Measurements from ENCODE around the gene OXCT2. TPM values are rescaled to one million over a fixed set of nuclear protein-coding genes. Genes with fewer than 3 reads are reported as not detected.
A peak's percentile ranks its signal among the peaks of the same experiment; 100 is the strongest.
"Not testable (repeated sequence)": the region's sequence is repeated elsewhere in the genome, so short reads cannot be mapped to it uniquely, and the experiment has no call there.

Gene OXCT2
- total and polyA plus RNA-seq, 7 donors, result 0.03 to 0.48 (median 0.23) TPM; not detected in 2

DNA sequence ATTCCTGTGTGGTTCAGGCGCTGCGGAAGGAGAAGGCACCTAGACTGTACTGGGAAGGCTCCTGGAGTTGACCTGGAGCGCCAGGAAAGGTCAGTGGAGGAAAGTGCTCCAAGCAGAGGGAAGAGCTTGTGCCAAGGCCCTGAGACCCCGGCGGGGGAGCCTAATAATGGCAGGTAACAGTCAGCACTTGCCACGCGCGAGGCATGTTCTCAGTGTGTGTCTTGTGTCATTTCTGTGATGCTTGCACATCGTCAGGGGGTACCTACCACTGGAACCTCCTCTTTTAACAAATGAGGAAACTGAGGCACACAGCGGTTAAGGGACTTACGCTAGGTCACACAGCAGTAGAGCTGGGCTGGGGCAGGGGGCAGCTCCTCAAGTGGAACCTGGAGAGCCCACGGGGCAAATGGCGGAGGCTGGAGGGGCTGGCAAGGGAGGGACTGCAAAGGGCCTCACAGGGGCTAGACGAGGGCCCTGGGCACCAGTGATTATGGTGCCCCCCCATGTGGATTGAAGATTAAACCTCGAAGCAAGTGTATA lies 18.5 kb upstream of the OXCT2 start:
- Histone ChIP-seq H3K27ac (no peak overlapping the region), H3K4me3 (peak overlapping the region; percentile 56), H3K36me3 (ENCODE audit: insufficient read depth in 1 of 2, low read depth in 1 of 2) (no peaks in the 10 kb centered on the region), H3K4me1 (no peaks in the 10 kb centered on the region), H3K9me3 (no peaks in the 10 kb centered on the region), H3K27me3 (ENCODE audit: insufficient read depth in 3 of 3, low read length in 2 of 3) (peaks cover 0 to 29% (median 2%) of the 10 kb centered on the region in 3 donors)
- TF ChIP-seq, protein P1, sequence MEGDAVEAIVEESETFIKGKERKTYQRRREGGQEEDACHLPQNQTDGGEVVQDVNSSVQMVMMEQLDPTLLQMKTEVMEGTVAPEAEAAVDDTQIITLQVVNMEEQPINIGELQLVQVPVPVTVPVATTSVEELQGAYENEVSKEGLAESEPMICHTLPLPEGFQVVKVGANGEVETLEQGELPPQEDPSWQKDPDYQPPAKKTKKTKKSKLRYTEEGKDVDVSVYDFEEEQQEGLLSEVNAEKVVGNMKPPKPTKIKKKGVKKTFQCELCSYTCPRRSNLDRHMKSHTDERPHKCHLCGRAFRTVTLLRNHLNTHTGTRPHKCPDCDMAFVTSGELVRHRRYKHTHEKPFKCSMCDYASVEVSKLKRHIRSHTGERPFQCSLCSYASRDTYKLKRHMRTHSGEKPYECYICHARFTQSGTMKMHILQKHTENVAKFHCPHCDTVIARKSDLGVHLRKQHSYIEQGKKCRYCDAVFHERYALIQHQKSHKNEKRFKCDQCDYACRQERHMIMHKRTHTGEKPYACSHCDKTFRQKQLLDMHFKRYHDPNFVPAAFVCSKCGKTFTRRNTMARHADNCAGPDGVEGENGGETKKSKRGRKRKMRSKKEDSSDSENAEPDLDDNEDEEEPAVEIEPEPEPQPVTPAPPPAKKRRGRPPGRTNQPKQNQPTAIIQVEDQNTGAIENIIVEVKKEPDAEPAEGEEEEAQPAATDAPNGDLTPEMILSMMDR (IDR thresholded peaks at IDR 0.05), result no peak
- intact Hi-C loops (cut with DNase I), result no loop called here
- WGBS, 3 donors, result 52 to 62% (median 61%) methylated on average over 15 of the region's 15 CpGs
- ATAC-seq (no peak), DNase-seq (no peak)

DNA sequence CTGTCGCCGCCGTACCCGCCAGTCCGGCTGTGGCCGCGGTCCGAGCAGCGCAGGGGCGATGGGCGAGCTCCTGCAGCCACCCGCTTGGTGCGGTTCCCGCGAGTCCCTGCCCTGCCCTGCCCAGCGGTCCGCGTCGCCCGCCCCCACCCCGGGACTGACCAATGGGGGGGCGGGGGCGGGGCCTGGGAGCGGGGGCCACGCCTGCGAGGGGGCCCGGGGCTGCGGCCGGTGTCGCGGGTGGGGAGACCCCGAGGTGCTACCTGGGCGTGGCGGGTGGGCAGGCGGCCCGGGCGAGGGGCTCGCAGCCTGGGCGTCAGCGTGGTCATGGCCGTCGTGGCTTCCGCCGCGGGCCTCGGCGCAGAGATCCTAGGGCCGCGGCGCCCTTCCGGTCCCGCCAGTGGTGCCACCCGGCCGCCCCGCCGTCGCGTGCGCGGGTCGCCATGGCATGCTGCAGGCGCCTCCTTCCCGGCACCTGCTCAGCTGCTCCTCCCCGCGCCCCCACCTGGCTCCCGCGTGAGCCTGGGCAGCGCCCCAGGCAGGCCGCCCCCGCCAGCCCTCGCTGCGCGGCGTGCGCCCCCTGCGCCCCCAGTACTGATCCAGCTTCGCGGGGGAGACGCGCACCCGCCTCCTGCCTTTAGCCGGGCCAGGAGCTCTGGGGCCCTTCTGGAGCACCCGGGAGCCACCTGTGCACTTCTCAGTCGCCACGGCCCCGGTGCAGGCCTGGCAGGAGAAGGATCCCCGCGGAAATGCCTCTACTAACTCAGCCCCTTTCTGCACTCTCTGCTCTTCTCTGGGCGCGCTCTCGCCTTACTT lies 17.8 kb upstream of the OXCT2 start, which contains the start of gene BMP8B:
TSS of gene BMP8B (minus strand) at position 108 of the 813 bp plus-strand sequence. CDS start 380 bp downstream, outside the sequence.
- DNase-seq (peak; percentile 55 to 74), ATAC-seq (peak; percentile 72 to 87 (median 80))
- Histone ChIP-seq H3K27ac (no peak within 1 kb of the TSS), H3K4me3 (peak within 1 kb of the TSS; percentile 56), H3K27me3 (ENCODE audit: insufficient read depth in 3 of 3, low read length in 2 of 3) (peaks cover 0 to 29% (median 2%) of the 10 kb centered on the region in 3 donors), H3K9me3 (no peaks in the 10 kb centered on the region), H3K36me3 (ENCODE audit: insufficient read depth in 1 of 2, low read depth in 1 of 2) (no peaks in the 10 kb centered on the region), H3K4me1 (no peaks in the 10 kb centered on the region)
- WGBS, 3 donors, result 1 to 2% (median 2%) methylated on average over 45 to 91 of the region's 91 CpGs
- TF ChIP-seq, protein P1 (IDR thresholded peaks at IDR 0.05), result no peak
- intact Hi-C loops (cut with DNase I), result no loop called here

DNA sequence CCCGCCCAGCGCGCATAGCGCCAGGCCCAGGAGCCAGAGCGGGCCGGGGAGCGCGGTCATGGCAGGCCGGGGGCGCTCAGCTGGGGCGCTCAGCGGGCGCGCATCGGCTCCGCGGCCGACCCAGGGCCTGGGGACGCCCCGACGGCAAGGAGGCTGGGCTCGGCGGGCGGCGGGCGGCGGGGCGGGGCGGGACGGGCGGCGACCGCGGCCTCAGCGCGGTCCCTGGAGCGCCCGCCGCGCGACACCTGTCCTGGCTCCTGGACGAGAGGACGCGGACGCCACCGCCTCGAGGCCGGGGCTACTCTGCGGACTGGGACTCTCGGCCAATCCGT lies 17.2 kb upstream of the OXCT2 start:
- peak in 1 of 4 donors; percentile 21 for ATAC-seq

DNA sequence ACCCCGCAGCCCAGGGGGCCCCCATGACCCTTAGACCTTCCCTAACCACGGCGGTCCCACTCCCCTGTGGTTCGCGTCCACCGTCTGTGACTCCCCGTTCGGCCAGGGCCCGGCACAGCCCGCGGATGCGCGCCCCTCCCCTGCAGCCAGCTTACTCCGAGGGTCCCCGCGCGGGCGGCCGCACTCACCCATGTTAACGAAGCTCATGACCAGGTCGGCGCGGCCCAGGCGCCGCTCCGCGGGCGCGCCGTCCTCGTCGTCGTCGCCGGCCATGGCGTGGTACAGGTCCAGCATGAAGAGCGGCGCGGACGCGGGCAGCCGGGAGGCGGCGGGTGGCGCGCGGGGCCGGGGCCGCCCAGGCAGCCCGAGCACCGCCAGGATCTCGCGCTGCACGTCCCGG lies 16.8 kb upstream of the OXCT2 start:
- H3K9me3 ChIP-seq; intact Hi-C loops (cut with DNase I); H3K36me3 ChIP-seq (ENCODE audit: insufficient read depth in 1 of 2, low read depth in 1 of 2); H3K27ac ChIP-seq; DNase-seq; ATAC-seq; H3K4me1 ChIP-seq; H3K4me3 ChIP-seq: not testable (repeated sequence)
- 3 to 17% (median 8%) methylated on average over 6 to 55 of the region's 55 CpGs for WGBS, 3 donors
- H3K27me3 ChIP-seq (ENCODE audit: insufficient read depth in 3 of 3, low read length in 2 of 3), result peaks cover 0 to 29% (median 4%) of the 10 kb centered on the region in 3 donors

More for the DNA sequence above, 17.2 kb upstream of the OXCT2 start:
- Histone ChIP-seq H3K9me3 (no peaks in the 10 kb centered on the region), H3K27ac (no peak overlapping the region), H3K4me3 (peak overlapping the region; percentile 56), H3K36me3 (ENCODE audit: insufficient read depth in 1 of 2, low read depth in 1 of 2) (no peaks in the 10 kb centered on the region), H3K27me3 (ENCODE audit: insufficient read depth in 3 of 3, low read length in 2 of 3) (peaks cover 0 to 29% (median 2%) of the 10 kb centered on the region in 3 donors), H3K4me1 (no peaks in the 10 kb centered on the region)
- 2 to 7% (median 2%) methylated on average over 3 to 51 of the region's 51 CpGs for WGBS, 3 donors
- intact Hi-C loops (cut with DNase I), result no loop called here
- TF ChIP-seq, protein P1 (IDR thresholded peaks at IDR 0.05), result no peak
- DNase-seq, result no peak

DNA sequence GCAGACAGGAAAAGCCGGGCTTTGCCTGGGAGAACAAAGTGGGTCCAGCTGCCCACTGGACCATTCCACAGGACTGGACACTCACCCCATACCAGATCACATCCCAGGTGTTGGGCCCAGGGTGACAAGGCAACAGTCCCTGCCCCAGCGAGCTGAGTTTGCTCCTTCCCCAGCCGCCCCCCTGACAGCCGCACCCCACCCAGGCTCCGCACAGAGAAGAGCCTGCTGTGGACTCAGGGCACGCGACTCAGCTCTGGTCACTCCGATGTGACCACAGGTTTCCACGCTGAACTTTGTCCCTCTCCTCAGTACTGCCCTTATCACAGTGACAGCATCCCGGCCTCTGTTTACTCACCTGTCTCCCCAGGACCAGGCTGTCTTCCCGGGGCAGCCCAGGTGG lies 16.3 kb upstream of the OXCT2 start:
- intact Hi-C loops (cut with DNase I), result no loop called here
- Histone ChIP-seq H3K27ac (no peak overlapping the region), H3K36me3 (ENCODE audit: insufficient read depth in 1 of 2, low read depth in 1 of 2) (no peaks in the 10 kb centered on the region), H3K27me3 (ENCODE audit: insufficient read depth in 3 of 3, low read length in 2 of 3) (peaks cover 0 to 29% (median 4%) of the 10 kb centered on the region in 3 donors), H3K9me3 (no peaks in the 10 kb centered on the region), H3K4me3 (no peak overlapping the region), H3K4me1 (no peaks in the 10 kb centered on the region)
- WGBS, 3 donors, result 76 to 82% (median 76%) methylated on average over 11 of the region's 11 CpGs
- TF ChIP-seq, protein P1 (IDR thresholded peaks at IDR 0.05), result no peak
- DNase-seq (no peak), ATAC-seq (no peak)

DNA sequence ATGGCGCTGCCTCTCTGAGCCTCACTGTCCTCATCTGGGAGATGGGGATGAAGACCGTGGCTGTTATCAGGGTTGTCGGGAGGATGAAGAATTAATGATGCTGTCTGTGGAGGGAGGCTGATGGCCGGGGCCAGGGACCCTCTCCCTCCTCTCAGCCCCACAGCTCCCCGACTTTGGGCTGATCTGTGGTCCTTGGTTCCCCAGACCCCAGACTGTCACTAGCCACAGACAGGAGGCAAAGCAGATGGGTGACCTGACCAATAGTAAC lies 15.9 kb upstream of the OXCT2 start:
- intact Hi-C loops (cut with DNase I), result not testable (repeated sequence)
- 94 to 95% (median 95%) methylated on average over 3 to 5 of the region's 5 CpGs for WGBS, 3 donors
- H3K27me3 ChIP-seq (ENCODE audit: insufficient read depth in 3 of 3, low read length in 2 of 3), result peaks cover 0 to 29% (median 4%) of the 10 kb centered on the region in 3 donors

DNA sequence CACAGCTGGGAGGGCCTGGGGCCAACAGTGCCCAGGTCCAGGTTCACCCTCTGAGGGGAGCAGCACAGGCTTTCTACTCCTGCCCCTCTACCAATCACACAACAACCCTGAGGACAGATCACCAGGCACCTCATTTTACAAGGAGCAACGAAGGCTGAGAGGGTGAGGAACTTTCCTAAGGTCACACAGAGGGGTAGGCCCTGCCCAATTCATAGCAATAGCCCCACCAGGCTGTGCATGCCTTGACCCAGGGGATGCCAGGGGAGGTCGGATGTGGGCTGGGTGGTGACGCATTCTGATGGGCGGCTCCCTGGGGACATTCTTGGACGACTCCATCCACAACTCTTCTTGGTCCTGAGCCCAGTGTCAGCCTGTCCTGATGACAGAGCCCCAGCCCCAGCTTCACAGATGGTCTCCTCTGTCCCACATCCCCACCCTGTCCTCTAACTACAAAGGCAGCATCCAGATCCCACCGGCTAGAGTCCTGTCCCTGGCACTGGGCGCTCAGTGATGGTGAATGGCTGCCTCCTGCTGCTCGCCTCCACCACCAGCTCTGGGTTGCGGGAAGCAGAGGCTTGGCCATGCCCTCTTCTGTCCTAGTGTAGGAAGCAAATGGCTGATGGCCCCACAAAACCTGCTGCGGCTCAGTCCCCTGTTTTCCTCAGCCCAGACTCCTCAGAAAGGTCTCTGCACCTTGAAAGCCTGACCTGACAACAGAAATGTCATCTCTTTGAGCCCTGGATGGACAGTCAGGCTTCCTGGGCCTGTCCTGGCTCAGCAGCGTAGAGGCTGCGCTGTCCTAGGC lies 15.4 kb upstream of the OXCT2 start:
- DNase-seq; H3K36me3 ChIP-seq (ENCODE audit: insufficient read depth in 1 of 2, low read depth in 1 of 2): not testable (repeated sequence)
- WGBS, 3 donors, result 74 to 88% (median 82%) methylated on average over 8 to 9 of the region's 12 CpGs

More for the DNA sequence above, 15.9 kb upstream of the OXCT2 start:
- H3K4me3 ChIP-seq; H3K27ac ChIP-seq; DNase-seq; H3K9me3 ChIP-seq; H3K36me3 ChIP-seq (ENCODE audit: insufficient read depth in 1 of 2, low read depth in 1 of 2); H3K4me1 ChIP-seq; ATAC-seq: not testable (repeated sequence)

More for the DNA sequence above, 15.4 kb upstream of the OXCT2 start:
- ATAC-seq; H3K4me1 ChIP-seq; H3K9me3 ChIP-seq; H3K27ac ChIP-seq; intact Hi-C loops (cut with DNase I); H3K4me3 ChIP-seq: not testable (repeated sequence)
- peaks cover 0 to 29% (median 4%) of the 10 kb centered on the region in 3 donors for H3K27me3 ChIP-seq (ENCODE audit: insufficient read depth in 3 of 3, low read length in 2 of 3)
